T-helper 22 cell (primary cell): ENCODE results near the gene UGT1A9.

Source experiments
- DNase-seq: peaks from one replicate; pipeline ENCODE4 v3.0.0-alpha.2; 2020; ENCODE audit warnings: low read depth

Gene UGT1A9

DNA sequence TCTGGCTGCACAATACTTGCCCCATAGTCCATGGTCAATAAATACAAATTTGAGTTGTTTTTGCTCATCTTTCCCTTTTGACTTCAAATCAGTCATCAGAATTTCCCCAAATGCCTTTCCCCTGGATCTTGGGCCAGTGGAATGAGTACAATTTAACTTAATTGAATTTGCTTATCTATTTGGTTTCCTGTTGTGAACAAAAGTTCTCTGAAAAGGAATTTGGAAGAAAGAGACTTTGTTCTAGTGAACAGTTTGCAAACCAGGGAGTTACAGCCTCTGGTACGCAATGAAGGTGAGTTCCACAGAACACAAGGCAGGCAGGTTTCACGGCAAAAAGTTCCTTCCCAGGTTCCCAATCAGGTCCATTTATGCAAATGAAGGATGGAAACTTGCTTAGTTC is 87.2 kb downstream of the UGT1A9 start:
- no peak for DNase-seq

DNA sequence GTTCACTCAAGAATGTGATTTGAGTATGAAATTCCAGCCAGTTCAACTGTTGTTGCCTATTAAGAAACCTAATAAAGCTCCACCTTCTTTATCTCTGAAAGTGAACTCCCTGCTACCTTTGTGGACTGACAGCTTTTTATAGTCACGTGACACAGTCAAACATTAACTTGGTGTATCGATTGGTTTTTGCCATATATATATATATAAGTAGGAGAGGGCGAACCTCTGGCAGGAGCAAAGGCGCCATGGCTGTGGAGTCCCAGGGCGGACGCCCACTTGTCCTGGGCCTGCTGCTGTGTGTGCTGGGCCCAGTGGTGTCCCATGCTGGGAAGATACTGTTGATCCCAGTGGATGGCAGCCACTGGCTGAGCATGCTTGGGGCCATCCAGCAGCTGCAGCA is 88.3 kb downstream of the UGT1A9 start, which contains the start of gene UGT1A1:
Gene UGT1A1 (plus strand): TSS at position 228 of the 400 bp plus-strand sequence. CDS start 18 bp downstream, at position 246.
- no peak for DNase-seq

DNA sequence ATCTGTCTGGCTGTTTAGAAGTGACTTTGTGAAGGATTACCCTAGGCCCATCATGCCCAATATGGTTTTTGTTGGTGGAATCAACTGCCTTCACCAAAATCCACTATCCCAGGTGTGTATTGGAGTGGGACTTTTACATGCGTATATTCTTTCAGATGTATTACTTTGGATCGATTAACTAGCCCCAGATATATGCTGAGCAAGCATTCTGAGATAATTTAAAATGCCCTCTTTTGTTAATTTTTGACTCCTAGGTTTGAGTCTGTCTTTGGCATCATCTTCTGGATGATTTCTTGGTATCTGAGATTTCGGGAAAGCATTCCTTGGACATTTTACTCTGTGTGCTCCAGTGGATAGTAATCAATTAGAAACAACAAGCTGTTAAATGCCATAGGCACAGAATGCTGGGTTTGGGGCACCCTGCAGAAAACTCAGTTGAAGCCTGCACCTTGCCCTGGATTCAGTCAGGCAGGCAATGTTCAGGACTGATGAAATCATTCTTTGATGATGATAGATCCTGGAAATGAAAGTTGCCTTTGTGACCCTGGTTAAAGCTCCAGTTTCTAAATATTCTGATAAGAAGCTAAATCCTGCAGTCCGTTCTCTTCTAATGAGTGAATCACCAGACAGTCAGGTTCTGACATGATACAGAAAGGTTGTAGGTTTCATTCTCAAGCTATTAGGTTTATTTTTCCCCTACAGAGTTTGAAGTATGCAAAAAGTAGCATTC is 89.5 kb downstream of the UGT1A9 start:
- DNase-seq, result no peak

DNA sequence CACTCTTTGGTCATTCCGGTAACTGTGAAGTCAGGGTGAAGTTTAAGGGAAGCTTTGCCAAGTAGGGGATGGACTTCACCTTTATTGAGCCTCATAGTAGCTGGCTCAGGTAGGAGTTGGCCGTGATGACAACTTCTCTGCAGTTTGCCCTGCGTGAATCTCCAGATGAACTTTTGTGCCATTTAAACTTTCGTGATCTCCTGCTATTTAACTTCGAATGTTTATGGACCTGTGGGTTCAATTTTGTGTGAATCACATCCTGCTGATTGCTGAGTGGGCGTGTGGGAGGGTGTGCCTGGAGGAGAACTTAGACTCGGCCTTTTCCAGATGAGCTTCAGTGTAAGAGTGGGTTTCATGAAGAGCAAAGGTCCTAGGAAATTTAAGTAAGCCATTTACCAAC is 92.6 kb downstream of the UGT1A9 start:
- no peak for DNase-seq

DNA sequence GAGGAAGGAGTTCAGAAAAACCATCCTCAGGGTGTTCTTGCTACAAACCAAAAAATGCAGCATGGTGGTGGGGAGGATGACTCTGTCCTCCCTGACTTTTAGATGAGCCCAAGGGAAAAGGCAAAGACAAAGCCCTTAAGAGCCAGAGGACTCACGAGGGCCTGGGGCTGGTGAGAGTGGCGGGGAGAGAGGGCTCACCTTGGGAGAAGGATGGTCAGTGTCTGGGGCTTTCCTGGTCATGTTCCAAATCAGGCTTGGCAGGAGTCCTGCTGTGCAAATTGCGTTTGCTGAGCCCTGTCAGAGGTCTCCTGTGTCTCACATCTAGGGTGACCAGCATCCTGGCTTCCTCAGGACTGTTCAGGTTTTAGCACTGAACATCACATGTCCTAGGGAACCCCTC is 93.1 kb downstream of the UGT1A9 start:
- no peak for DNase-seq

DNA sequence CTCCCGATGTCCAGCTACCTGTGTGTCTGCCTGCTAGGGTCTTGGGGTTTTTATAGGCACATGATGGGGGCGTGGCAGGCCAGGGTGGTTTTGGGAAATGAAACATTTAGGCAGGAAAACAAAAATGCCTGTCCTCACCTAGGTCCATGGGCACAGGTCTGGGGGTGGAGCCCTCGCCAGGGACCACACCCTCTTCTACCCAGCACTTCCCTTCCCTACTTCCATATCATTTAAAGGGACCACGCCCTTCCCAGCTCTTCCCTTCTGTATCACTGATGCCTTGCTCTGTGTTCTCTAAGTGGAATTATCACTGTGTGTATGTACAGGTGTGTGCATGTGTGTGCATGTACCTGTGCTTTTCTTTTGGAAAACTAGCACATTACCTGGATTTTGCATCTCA is 94.7 kb downstream of the UGT1A9 start:
- DNase-seq, result no peak

DNA sequence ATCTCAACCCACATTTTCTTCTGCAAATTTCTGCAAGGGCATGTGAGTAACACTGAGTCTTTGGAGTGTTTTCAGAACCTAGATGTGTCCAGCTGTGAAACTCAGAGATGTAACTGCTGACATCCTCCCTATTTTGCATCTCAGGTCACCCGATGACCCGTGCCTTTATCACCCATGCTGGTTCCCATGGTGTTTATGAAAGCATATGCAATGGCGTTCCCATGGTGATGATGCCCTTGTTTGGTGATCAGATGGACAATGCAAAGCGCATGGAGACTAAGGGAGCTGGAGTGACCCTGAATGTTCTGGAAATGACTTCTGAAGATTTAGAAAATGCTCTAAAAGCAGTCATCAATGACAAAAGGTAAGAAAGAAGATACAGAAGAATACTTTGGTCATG is 96.4 kb downstream of the UGT1A9 start:
- DNase-seq, result no peak

DNA sequence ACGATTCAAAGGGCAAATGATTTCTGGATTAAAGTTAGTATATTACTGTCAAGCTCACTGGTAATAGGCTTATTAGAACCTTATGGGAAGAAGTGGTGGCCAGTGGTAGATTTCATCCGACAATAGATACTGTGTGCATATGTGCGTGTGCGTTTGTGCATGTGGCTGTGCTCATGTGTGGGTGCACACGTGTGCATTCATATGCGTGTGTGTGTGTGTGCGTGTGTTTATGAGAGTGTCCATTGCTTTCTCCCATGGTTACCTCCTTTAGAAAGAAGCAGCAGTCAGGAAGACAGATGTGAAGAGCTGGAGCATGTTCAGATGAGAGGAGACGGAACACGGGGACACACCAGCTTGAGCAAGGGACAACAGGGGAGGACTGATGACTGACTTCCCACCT is 97.6 kb downstream of the UGT1A9 start:
- no peak for DNase-seq

DNA sequence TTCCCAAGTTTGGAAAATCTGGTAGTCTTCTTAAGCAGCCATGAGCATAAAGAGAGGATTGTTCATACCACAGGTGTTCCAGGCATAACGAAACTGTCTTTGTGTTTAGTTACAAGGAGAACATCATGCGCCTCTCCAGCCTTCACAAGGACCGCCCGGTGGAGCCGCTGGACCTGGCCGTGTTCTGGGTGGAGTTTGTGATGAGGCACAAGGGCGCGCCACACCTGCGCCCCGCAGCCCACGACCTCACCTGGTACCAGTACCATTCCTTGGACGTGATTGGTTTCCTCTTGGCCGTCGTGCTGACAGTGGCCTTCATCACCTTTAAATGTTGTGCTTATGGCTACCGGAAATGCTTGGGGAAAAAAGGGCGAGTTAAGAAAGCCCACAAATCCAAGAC is 100.5 kb downstream of the UGT1A9 start:
- DNase-seq, result no peak

DNA sequence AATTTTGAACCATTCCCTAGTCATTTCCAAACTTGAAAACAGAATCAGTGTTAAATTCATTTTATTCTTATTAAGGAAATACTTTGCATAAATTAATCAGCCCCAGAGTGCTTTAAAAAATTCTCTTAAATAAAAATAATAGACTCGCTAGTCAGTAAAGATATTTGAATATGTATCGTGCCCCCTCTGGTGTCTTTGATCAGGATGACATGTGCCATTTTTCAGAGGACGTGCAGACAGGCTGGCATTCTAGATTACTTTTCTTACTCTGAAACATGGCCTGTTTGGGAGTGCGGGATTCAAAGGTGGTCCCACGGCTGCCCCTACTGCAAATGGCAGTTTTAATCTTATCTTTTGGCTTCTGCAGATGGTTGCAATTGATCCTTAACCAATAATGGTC is 100.9 kb downstream of the UGT1A9 start:
- no peak for DNase-seq

DNA sequence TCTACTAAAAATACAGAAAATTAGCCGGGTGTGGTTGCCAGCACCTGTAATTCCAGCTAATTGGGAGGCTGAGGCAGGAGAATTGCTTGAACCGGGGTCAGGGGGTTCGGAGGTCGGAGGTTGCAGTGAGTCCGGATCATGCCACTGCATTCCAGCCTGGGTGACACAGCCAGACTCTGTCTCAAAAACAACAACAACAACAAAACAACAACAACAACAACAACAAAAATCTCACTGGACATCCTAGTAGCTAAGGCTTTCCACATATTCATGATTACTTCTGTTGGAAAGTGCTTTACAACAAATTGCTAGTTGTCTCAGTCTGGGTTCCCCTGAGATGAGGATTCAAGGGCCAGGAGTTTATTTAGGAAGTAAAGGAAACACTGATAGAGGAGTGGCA is 102.2 kb downstream of the UGT1A9 start:
- no peak for DNase-seq

DNA sequence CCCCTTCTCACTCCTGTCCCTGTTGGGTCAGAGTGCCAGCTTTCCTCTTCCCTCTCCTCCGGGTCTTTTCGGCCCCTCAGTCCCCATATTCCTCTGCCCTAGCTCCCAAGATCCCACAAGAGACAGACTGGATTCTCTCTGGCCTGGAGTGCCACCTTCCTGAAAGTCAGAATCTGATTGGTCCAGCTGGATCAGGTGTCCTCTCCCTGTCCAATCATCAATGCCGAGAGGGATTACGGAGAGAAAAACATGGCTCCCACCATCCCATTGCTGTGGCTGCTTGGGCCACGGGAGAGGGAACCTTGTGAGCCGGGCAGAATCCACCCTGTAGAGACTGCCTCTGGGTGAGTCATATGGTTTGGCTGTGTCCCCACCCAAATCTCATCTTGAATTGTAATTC is 103.7 kb downstream of the UGT1A9 start:
- DNase-seq, result no peak

DNA sequence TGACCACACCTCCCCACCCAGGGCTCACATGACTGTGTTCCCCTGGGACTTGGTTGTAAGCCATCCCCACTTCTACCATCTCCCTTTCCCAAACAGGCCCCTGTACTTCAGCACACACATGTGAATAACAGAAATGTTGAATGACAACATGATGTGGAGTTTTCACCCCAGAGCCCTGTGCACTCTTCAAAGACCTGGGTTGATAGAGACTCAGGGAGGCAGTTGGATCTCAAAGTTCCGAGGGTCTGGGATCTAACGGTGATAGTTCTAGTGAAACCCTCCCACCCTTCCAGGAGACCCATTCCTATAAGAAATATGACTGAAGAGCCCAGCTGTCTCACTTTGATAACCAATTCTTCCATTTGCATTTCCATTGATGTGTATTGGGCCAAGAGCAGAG is 106.3 kb downstream of the UGT1A9 start, which contains the start of gene MROH2A:
Gene MROH2A (plus strand): TSS at position 301 of the 400 bp plus-strand sequence. CDS start 1,029 bp downstream, outside the sequence.
- no peak for DNase-seq

DNA sequence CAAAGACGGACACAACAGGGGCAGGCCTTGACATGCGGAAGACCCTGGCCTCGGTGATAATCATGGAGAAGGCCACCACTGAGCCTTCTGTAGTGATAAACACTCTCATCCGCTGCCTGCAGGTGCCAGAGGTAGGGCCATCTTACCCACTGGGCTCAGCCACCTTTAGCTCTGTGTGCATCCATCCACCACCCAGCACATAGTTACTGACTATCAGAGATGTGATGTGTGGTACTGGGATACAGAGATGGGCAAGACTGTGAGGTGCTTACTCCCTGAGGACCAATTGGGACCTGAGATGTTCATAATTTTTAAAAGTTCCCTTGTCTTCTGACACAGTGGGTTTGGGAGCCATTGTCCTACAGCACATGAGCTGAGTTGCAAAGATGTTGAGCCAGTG is 108.0 kb downstream of the UGT1A9 start:
- no peak for DNase-seq

DNA sequence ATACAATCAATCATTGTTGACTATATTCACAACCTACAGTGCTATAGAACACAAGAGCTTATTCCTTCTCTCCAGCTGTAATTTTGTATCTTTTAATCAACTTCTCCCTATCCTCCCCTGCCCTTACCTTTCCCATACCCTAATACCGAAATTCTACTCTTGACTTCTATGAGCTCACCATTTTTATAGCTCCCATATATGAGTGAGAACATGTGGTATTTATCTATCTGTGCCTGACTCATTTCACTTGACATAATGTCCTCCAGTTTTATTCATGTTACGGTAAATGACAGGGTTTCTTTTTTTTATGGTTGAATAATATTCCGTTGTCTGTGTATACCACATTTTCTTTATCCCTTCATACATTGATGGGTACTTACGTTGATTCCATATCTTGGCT is 109.1 kb downstream of the UGT1A9 start:
- no peak for DNase-seq

DNA sequence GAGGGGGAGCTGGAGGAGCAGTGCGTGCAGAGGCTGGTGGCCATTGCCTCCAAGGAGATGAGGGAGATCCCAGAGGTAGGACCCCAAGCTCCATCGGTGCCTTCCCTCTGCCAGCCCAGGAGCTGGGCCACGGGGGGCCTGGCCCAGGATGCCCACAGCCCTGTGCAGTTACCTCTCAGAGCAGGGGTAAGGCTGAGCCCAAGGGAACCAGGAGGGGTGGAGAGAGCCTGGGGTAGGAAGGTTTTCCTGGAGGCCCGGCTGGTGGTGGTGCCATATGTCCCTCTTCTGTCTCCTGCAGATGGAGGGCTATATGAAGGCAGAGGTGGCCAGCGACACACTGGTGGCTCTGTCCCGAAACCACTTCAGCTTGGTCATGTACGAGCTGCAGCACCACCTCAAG is 117.9 kb downstream of the UGT1A9 start:
- DNase-seq, result no peak

DNA sequence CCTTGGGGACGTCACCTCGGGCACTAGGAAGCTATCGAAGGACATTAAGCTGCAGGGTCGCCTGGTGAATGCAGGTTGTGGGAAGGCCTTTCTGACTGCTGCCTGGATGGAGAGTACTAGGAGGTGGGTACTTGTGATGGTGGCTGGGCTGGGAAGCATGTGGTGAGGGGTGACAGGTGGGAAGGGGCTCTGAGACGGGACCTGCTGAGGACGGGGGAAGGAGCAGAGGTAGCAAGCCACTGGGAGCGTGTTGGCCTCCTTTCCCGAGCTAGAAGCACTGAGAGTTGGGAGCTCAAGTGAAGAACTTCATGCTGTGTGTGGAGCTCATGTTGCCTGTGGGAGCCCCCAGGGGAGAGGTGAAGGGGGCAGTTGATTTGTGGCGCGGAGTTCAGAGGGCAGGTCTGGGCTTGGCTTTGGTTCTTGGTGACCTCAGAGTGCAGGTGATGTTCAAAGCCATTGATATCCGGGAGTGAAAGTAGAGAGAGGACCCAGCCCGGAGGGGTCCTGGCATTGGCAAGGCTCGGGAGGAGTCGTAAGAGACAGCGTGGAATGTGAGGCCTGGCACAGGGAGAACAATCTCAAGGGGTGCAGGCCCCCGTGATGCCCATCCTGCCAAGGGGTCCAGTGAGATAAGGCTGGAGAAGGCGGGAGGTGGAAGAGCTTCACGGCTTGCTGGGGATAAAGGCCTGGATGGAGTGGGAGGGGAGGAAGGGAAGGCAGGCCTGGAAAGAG is 119.6 kb downstream of the UGT1A9 start:
- no peak for DNase-seq

DNA sequence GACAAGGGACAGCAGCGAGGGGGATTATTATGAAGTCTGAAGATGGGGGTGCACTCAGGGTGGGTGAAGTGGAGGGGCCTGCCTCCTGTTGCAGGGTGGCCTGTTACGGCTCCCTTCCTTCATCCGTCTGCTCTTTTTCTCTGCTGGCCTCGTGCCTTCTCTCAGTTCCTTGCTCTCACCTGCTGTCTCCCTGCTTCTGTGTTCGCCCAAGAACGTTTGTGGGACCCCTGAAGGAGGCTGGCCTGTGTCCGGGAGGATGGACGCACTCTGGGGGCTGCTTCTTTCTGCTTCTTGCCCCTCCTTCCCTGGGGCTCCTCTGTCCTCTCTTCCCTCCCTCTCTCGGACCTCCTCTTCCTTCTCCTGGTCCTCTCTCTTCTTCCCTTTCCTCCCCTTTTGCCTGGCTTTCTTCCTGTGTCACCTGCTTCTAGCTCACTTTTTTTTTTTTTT is 120.2 kb downstream of the UGT1A9 start:
- no peak for DNase-seq

DNA sequence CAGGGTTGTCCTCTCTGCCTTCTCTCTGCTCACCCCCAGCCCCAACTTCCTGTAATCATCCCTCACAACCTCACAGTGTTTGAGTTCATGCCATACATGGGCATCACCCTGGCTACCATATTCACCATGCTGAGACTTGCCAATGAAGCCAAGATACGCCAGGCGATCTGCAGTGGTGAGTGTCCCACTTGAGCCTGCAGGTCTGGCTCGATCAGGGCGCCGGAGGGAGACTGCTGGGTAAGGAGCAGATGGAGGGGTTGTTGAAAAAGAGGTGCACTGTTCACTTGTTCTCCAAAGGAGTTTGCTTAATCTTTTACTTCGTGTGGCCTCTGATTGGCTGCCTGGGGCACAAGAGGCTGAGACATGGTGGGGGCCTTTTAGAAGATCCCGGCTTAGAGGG is 121.0 kb downstream of the UGT1A9 start:
- DNase-seq, result no peak

DNA sequence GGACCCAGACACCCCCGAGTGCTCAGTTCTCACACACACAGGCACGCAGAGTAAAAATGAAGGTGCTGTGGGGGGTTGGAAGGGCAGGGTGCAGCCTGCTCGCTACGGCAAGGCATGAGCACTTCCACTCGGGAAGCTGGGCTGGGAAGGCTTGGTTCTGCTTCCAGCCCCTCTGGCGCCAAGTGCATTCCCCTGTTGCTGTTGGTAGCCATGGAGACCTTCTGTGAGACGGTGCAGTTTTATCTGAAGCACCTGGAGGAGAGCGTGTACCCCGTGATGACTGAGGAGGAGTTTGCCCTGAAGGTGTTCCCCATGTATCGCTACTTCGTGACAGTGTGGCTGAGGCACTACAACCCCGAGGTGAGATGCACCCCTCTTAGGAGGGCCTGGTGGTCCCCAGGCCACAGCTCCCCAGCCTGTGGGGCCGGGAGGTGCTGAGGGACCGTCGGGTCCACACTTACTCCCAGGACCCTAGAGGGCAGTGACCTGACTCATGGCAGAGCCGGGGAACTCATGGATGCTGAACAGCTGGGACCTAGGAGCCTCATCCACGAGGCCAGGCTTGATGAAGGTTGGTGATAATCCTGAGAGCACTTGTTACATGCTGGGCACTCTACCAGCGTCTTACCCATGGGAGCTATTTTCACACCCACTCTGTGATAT is 121.9 kb downstream of the UGT1A9 start:
- DNase-seq, result no peak

DNA sequence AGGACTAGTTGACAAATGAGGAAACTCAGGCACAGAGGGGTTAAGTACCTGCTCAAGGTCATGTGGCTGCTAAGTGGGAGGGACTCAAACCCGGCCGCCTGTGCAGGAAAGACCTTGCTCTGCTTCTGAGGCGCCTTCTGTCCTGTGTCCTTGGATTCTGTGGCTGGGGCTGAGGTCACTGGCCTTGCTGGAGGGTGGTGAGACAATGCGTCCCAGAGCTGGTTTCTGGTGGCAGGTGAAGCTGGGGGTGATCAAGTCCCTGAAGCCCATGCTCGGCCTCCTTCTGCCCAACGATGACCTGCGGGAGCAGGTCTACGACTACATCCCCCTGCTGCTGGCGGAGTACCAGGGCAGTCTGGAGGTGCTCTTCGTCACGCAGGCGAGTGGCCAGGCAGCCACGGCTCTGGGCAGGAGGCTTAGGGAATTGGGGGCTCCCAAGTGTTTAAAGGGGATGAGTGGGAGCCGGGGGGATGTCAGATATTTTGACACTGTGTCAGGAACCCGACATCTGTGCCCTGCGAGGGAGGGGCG is 122.5 kb downstream of the UGT1A9 start:
- no peak for DNase-seq

DNA sequence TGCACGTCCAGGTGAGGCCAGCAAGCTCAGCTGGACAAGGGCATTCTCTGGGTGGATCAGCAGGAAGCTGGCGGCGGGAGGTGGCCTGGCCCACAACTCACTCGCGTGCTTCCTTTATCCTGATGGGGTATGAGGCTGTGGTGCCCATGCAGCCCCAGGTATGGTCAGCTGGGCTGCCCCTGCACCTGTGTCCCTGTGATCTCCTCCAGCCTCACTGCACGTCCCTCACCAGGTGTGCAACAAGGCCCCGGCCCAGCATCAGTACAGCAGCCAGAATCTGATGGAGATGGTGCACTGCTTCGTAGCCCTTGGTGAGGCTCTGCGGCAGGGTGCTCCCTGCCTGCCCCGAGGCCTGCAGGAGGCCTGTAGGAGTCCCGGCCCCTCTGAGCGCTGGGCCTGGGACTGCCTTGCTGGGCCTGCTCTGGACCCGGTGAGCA is 124.1 kb downstream of the UGT1A9 start:
- no peak for DNase-seq

DNA sequence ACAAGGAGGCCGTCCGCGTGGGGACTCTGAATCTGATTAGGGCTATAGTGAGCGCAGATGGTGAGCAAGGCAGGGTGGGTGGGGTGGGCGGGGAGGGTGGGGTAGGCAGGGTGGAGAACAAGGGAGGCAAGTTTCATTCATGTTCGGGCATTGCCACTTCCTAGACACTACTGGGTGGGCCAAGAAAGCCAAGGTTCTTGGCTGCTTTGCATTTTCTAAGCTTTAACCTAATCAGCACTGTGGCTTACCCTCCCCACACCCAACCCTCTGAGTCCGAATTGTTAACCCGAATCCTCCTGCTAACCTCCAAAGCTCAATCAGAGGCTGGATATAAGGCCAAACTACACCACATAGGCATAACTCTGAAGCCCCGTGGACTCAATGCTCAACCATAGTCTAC is 124.6 kb downstream of the UGT1A9 start:
- no peak for DNase-seq
